DMS114 treated with DMSO at 0.1 percent for 48 hours (cell line): Measurements from ENCODE around the gene INVS.
"Not testable (repeated sequence)": the region's sequence is repeated elsewhere in the genome, so short reads cannot be mapped to it uniquely, and the experiment has no call there.

Experiments used
- DNase-seq: peaks from one replicate; lab custom pipeline; 2025; ENCODE audit not compliant: unreplicated experiment; lab: John Stamatoyannopoulos, UW

The INVS gene, protein sequence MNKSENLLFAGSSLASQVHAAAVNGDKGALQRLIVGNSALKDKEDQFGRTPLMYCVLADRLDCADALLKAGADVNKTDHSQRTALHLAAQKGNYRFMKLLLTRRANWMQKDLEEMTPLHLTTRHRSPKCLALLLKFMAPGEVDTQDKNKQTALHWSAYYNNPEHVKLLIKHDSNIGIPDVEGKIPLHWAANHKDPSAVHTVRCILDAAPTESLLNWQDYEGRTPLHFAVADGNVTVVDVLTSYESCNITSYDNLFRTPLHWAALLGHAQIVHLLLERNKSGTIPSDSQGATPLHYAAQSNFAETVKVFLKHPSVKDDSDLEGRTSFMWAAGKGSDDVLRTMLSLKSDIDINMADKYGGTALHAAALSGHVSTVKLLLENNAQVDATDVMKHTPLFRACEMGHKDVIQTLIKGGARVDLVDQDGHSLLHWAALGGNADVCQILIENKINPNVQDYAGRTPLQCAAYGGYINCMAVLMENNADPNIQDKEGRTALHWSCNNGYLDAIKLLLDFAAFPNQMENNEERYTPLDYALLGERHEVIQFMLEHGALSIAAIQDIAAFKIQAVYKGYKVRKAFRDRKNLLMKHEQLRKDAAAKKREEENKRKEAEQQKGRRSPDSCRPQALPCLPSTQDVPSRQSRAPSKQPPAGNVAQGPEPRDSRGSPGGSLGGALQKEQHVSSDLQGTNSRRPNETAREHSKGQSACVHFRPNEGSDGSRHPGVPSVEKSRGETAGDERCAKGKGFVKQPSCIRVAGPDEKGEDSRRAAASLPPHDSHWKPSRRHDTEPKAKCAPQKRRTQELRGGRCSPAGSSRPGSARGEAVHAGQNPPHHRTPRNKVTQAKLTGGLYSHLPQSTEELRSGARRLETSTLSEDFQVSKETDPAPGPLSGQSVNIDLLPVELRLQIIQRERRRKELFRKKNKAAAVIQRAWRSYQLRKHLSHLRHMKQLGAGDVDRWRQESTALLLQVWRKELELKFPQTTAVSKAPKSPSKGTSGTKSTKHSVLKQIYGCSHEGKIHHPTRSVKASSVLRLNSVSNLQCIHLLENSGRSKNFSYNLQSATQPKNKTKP

DNA sequence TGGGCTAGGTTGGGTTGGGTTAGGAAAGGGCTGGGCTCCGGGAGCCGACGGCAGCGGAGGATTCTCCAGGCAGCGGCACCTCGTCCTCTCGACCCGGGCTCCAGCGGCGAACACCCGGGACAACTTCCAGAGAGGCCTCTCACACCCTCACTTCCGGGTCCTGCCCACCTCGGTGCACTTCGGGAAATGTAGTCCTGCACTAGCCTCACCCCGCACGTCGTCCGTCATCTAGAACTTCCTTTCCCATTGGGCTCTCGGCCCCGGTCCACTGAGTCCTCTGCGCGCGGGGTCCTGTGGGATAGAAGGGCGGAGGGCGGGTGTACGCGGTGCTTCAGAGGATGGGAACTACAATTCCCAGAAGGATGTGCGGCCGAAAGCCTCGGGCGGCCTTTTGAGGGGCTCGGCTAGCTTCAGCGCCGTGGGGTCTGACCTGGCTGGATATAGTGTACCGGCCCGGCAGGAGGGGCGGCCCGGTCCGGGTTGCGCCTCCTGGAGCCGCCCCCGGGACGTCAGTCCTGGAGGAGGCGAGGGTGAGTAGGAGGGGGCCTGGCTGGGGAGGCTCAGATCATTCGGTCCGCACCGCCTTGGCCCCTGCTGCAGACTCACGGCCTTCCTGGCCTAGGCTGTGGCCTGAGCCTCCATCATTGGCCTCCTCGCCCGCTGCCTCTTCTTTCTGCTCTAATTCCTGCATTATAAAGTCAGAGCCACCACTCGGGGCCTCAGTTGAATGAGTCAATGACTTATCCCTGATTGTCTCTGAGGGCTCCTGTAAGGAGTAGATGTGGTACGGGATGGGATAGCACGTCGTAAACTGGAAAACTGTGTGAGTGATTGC, at the start of gene INVS, which contains the start of gene ERP44:
TSS of gene INVS (plus strand) at position 357 of the 835 bp plus-strand sequence. CDS start 5,279 bp downstream, outside the sequence.
TSS of gene ERP44 (minus strand) at position 114 of the 835 bp plus-strand sequence. CDS start 160 bp downstream, outside the sequence.
- peak; percentile 96 for DNase-seq

DNA sequence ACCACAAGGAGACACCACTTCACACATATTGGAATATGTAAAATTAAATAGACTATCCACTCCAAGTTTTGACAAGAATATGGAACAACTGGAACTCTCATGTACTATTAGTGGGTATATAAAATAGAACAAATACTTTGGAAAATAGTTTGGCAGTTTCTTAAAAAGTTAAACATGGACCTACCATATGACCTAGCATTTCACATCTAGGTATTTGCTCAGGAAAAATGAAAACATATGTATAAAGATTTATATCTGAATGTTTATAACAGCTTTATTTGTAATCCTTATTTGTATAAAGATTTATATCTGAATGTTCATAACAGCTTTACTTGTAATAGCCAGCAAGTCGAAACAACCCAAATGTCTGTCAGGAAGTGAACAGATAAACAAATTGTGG, 49.5 kb upstream of the INVS start:
- DNase-seq, result no peak

DNA sequence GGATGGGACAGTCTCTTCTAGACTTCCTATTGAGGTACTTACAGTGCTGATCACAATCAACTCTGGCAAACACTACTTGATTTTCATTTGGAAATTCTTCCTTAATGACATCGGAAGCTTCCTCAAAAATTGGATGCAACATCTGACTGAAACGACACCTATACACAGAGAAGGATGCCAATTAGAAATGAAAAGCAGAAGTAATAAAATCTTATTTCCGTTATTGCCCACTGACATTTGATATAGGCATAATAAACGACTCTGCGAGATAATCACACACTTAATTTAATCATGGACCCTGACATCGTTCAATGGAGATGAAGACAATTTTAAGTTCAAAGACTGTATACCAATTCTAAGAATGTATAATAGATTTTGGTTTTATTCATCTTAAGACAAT, 46.7 kb upstream of the INVS start:
- DNase-seq, result no peak

DNA sequence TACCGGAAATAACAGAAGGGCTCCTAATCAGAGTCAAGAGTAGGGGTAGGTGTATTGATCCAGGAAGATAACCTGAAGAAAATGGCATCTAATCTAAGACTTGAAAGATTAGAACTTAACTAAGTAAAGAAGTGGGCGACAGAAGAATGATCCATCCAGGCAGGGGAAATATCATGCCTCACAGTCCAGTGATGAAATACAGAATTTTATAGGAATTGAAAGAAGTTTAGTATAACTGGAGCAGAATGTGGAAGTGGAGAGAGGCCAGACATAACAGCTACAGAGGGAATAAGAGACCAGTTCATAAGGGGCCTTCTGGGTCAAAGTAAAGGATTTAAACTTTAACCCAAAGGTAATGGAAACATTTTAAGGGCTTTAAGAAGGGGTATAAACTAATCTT, 42.5 kb upstream of the INVS start:
- no peak for DNase-seq

DNA sequence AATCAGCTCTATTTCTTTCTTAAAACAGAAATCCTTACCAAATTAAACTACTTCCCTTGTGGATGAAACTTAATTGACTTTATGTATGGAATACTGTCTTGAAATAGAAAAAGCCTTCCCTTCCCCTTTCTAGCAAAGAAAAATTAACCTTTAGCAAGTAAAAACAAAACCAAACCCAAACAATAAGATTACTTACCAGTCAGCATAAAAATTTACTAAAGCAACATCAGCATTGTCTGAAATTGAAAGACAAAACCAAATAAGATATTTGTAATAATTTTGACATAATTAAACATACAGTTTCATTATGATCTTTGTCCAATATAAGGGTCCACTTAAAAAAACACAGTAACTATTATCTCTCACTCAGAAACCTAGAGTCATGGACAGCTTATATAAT, 41.4 kb upstream of the INVS start:
- no peak for DNase-seq

DNA sequence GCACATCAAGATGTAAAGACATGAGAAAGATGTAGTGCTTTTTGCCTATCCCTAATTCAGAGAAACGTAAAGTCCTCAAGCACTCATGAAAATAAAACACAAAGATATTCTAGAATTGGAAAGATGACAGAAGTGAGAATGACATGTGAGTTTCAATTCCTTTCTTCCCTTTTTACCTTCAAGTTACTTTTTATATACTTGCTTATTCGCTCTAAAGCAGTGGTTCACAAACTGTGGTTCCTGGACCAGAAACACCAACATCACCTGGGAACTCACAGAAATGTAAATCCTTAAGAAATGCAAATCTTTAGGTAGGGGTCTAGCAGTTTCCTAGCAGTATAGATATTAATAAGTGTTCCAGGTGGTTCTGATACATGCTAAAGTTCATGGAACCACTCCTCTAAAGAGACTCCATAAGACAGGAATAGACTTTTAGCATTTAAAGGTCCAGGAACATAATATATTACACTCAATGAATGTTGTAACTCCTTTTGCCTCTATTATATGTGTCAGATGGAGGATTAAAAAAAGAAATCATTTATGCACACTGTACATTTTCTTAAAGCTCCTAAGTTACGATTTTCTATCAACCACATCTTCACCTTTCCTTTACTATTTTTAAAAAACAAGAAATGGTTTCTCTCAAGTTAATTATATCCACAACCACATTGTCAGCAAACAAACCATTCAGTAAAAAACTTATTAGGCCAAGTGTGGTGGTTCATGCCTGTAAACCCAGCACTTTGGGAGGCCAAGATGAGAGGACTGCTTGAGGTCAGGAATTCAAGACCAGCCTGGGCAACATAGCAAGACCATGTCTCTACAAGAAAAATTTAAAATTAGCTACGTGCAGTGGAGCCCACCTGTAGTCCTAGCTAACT, 40.1 kb upstream of the INVS start:
- no peak for DNase-seq

DNA sequence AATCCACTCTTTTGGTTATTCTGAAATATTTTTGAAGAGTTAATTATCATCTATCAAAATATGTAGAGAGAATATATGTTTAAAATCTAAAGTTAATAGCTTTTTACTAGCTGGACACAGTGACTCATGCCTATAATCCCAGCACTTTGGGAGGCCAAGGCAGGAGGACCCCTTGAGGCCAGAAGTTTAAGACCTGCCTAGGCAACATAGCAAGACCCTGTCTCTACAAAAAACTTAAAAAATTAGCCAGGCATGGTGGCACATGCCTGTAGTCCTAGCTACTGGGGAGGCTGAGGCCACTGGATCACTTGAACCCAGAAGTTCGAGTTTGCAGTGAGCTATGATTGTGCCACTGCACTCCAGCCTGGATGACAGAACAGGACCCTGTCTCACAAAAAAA, 36.4 kb upstream of the INVS start:
- not testable (repeated sequence) for DNase-seq

DNA sequence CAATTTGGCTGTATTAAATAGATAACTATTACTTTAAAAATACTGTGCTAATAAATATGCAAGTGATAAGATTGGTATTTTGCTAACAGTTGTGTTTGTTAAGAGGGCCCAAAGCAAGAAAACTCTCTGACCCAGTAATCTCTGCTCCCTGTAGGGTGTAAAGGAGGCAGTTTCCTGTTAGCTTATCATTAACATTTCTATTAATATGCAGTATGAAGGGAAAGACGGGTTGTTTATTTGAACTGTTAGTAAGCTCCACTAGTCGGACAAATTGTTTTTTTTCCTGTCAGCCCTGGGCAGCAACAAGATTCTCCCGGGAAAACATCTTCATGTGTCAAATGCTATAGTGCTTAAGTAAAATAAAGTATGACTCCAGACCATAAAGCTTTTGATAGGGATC, 35.9 kb upstream of the INVS start:
- DNase-seq, result no peak

DNA sequence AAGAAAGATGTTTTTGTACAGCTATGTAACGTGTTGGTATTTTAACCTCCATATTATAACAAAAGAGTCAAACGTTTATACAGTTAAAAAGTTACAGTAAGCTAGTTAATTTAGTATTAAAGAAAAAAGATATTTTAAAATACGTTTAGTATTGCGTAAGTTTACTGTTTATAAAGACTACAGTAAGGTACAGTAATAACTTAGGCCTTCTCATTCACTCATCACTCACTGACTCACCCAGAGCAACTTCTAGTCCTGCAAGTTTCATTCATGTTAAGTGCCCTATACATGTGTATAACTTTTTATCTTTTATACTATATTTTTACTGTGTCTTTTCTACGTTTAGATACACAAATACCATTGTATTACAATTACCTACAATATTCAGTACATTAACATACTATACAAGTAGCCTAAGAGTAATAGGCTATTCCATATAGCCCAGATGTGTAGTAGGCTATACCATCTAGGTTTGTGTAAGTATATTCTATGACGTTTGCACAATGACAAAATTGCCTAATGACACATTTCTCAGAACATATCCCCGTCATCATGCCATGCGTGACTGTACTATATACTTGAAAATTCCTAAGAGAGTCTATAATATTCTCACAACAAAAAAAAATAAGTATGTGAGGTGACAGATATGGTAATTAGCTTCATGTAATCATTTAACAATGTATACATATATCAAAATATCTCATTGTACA, 34.0 kb upstream of the INVS start:
- DNase-seq, result no peak

DNA sequence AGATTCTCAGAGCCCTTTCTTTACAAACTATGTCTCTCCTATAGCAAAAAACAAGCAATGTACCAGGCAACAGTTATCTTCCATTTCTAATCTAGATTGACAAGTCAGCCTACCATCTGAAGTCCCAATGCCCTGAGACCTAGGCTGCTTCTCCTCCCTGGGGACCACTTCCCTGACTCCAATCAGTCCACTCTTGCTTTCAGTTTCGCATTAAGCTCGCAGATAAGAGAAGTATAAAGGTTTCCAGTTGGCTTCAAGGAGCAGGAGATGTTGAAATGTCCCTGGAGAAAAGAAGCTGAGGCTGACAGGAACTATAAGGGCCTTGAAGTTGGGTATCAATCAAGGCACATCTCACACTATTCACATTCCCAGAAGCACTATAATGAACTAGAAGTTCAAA, 32.5 kb upstream of the INVS start:
- DNase-seq, result no peak

DNA sequence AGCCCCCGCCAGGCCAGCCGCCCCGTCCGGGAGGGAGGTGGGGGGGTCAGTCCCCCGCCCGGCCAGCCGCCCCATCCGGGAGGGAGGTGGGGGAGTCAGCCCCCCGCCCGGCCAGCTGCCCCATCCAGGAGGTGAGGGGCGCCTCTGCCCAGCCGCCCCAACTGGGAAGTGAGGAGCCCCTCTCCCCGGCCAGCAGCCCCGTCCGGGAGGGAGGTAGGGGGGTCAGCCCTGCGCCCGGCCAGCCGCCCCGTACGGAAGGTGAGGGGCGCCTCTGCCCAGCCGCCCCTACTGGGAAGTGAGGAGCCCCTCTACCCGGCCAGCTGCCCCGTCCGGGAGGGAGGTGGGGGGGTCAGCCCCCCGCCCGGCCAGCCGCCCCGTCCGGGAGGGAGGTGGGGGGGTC, 31.1 kb upstream of the INVS start:
- DNase-seq, result not testable (repeated sequence)

DNA sequence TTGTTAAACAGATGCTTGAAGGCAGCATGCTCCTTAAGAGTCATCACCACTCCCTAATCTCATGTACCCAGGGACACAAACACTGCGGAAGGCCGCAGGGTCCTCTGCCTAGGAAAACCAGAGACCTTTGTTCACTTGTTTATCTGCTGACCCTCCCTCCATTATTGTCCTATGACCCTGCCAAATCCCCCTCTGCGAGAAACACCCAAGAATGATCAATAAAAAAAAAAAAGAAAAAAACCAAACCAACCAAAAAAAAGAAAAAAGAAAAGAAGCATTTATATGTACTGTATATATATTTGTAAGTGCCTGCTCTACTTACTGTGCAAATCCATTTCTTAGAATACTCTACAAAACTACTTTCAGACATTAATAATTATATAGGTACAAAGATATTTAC, 30.0 kb upstream of the INVS start:
- DNase-seq, result not testable (repeated sequence)

DNA sequence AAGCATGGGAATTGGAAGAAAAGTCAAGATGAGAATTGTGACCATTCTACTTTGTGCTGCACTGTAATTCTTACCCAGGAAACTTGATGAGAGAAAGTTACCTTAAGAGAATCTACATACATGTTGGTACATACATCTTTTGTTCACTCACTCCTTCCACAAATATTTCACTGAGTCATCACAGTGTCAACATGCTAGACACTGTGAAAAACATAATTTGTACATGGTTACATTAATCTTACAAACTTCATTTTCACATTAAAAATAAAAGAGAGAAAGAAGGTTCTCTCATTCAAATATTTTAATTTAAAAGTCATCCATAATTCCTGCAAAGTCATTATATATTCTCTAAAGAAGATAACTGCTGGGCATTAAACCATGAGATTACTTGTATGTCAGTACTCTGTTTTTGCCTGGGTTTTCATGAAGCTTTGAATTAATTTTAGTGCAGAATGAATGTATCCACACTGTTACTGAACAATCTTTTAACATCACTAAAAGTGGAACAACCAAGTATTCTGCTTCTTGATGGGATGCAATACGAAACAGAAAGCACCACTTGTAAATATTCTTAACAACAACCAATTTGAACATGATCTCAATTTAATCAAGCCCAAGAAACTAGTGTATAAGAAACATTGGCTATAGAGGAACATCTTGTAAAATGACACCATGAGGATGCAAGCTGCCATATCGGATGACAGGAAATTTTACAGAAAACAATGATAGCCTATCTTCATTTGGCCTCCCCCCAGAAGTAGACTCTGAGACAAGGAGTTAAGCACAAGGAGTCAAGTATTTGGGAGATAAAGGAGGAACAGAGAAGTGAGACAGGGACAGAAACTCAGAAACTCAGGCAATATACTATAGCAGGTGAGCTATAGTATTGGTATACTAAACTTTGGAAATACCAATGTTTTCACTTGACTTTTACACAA, 28.7 kb upstream of the INVS start:
- no peak for DNase-seq

DNA sequence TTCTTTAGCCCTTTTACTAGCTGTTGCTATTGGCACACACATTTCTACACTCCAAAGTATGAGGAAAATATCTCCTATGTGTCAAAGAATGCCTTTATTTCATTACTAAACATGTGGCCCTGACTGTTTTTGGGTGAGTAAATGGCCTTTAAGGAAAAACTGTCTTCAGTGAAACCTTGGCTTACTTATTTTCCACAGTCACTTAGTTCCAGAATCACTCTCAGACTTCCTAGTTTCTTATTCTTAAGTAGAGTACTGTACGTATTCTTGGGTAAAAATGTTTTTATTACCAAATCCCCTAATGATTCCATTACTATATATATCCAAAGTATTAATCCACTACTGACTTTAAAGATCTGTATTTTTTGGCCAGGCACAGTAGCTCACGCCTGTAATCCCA, 27.8 kb upstream of the INVS start:
- no peak for DNase-seq

DNA sequence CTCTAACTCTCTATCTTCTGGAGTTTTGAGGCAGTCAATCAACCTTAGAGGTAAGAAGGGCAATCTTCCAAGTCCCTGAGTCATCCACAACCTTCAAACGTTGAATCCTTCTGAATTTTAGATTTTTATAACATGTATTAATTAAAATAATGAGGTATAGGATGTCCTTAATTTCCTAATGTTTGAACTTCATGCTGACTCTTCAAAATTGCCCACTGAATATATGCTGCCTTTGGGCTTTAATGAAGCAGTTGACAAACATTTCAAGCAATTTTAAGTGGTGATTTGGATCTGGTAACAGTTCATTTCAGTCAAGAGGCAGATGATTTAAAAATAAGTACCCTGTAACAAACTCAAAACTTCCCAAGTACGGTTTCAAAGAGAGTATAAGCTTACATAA, 26.2 kb upstream of the INVS start:
- no peak for DNase-seq

DNA sequence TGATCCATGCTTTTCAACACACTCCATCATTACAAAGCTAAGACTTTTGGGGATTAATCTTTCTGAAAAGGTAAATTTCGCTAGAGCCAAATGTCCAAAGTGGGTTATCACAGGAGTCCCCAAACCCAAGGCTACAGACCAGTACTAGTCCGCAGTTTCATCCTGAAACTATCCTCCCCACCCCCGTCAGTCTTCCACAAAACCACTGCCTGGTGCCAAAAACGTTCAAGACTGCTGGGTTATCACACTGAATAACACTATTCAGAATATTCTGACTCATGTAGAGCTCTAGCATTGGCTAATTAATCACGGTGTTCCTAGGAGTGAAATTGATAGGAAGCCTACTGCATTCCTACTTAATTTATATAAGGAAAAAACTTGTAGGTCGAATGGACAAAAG, 24.9 kb upstream of the INVS start:
- DNase-seq, result no peak

DNA sequence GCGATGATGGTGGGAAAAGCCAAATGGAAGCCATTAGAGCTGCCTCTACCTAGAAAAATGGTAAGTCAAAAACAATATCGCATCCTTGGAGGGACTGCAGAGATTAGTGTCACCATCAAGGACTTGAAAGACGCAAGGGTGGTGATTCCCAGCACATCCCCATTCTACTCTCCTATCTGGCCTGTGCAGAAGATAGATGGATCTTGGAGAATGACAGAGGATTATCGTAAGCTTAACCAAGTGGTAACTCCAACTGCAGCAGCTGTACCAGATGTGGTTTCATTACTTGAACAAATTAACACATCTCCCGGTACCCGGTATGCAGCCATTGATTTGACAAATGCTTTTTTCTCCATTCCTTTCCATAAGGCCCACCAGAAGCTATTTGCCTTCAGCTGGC, 24.1 kb upstream of the INVS start:
- no peak for DNase-seq

DNA sequence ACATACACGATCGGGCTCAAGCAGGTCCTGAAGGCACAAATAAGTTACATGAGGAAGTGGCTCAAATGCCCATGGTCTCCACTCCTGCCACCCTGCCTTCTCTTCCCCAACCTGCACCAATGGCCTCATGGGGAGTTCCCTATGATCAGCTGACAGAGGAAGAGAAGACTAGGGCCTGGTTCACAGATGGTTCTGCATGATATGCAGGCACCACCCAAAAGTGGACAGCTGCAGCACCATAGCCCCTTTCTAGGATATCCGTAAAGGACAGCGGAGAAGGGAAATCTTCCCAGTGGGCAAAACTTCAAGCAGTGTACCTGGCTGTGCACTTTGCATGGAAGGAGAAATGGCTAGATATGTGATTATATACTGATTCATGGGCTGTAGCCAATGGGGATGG, 22.8 kb upstream of the INVS start:
- DNase-seq, result not testable (repeated sequence)
